HG03039 (cell line): Measurements from ENCODE around the gene PLEKHD1.

Source experiments
- ATAC-seq: cut with Tn5 transposase; IDR thresholded peaks from one replicate; pipeline ENCODE4 v1.9.1; 2021; ENCODE audit warnings: mild to moderate bottlenecking, moderate library complexity; ENCODE audit not compliant: unreplicated experiment

Gene PLEKHD1

GRCh38 chr14:69506241-69506595 is 21.7 kb downstream of the PLEKHD1 start:
- no peak for ATAC-seq

- no peak for ATAC-seq
These were observed 34.0 kb downstream of the PLEKHD1 start for GRCh38 chr14:69518289-69519101.

- ATAC-seq = no peak
These were observed 34.9 kb downstream of the PLEKHD1 start for GRCh38 chr14:69519204-69520100.

DNA sequence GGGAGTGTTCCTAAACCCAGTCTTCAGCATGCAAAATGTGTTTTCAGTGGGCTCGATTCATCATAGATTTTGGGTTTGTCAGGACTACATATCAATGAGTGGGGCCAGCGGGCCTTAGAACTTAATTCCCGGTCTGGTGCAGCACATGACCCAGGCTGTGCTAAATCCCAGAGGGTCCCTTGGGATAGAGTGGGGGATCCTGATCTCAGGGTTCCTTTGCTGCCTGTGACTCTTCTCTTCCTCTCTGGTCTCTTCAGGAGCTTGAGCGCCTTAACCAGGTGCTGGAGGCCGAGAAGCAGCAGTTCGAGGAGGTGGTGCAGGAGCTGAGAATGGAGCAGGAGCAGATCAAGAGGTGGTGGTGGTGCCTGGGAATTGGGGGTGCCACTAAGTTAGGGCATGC is 37.5 kb downstream of the PLEKHD1 start:
- no peak for ATAC-seq

- ATAC-seq = no peak
These were observed 41.4 kb downstream of the PLEKHD1 start for GRCh38 chr14:69525896-69526295.

GRCh38 chr14:69527635-69528034 is 43.1 kb downstream of the PLEKHD1 start:
- no peak for ATAC-seq

DNA sequence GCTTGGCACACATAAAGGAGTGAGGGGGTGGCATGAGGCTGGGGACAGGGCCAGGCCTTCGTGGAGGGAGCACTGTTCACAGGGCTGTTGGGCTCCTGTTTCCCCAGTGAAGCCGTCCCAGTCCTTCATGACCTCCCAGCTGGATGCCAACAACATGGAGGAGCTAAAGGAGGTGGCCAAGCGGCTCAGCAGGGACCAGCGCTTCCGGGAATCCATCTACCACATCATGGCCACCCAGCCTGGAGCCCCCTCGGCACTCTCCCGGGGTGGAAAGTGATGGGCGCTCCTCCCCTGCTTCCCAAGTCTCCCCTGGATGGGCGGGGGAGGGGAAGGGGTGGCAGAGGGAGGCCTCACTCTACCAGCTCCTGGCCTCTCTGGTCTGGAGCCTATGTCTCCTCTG is 43.6 kb downstream of the PLEKHD1 start:
- ATAC-seq = no peak

- no peak for ATAC-seq
These were observed 44.4 kb downstream of the PLEKHD1 start for GRCh38 chr14:69528930-69529329.

DNA sequence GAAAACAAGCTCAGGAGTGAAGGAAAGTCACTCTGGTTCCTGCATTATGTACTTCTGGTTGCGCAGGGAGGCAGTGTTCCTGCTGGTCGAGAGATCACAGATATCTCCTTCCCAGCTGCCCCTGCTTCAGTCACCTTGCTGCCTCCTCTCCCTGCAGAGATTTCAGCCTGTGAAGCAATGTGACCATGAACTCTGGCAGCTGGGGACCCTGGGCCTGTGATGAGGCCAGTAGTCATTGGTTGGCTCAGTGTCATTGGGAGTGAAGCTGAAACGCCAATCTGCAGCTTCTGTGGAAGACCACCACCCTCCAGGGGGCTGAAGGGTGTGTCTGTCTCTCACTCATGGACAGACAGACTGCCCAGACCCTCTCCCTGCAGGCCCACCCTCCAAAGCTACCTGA is 45.0 kb downstream of the PLEKHD1 start:
- no peak for ATAC-seq

DNA sequence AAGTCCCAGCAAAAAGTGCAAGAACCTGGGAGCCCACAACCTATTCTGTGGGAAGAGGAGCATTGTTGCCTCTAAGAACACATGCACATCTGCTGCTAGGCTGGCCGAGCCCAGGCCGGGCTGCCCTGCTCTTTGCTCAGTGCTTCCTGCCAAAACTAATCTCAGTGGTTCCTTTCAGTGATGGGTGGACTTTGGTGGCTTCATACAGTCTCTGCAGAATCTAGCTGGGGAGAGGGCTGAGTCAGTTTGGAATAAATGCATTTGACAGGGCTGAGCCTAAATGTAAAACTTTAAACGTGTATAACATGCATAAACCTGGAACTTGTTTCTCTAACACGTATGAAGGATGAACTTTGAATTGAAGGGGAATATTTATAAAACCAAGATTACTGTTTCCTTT is 45.6 kb downstream of the PLEKHD1 start:
- ATAC-seq = no peak

- no peak for ATAC-seq
These were observed 46.6 kb downstream of the PLEKHD1 start for GRCh38 chr14:69531135-69531534.

DNA sequence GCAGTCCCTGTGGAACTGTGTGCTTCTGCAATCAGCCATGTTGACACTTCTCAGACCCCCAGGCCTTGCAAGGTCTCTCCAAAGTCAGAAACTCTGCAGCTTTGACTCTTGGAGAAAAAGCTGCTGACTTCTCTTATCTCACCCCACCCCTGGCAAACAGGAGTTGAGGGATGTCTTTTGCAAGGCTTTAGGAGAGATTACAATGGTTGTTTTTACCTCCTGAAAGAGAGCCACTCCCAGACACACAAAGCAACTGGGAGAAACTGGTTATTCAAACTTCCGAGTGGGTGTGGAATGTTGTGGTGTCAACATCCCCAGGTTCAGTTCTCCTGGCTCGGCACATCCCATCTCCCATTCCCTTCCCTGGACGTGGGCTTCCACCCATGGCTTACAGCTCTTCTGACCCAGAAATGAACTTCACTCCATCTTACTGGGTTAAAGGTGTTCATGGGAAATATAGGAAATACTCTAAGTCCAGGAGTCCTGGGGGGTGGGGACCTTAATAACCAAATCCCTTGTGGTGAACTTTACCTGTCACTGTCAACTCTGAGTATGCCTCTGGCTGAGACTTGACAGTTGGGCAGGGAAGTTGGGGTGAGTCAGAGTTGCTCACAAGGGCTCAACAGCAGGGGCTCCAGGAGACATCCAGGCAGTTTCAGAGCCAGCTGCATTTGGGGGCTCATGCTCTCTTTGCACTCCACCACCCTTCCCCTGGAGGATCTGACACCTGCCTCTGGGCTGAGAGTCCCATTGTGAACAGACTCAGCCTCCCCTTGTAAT is 48.2 kb downstream of the PLEKHD1 start:
- ATAC-seq = no peak

- ATAC-seq = no peak
These were observed 50.8 kb downstream of the PLEKHD1 start for GRCh38 chr14:69535230-69535848.

DNA sequence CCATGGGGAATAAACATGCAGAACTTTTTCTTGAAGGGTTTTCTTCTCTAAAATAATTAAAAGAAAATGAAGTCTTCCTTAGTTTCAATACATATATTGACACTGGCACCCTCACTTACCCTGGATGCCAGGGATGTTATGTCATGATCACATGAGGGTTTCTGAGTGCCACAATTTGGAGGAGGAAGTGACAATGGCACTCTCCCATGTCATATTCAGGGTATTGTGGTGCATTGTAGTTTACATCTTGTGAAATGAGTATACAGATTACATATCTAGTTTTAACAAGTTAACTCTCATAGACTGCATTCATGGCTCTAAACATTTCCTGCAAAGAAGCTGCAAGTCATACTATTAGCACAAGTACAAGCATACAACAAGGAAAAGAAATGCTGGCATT is 52.4 kb downstream of the PLEKHD1 start:
- no peak for ATAC-seq

GRCh38 chr14:69537900-69538299 is 53.4 kb downstream of the PLEKHD1 start:
- no peak for ATAC-seq

DNA sequence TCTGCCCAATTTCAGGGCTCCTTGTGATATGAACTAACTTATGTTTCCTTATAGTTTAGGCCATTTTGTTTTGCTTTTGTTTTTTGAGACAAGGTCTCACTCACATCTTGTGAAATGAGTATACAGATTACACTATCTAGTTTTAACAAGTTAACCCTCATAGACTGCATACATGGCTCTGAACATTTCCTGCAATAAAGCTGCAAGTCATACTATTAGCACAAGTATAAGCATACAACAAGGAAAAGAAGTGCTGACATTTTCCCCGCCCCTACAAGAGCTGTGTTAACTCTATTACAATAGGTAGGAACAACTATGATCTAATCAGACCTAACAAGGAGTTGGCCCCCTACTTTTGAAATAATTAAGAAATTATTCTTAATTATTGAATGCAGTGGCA is 54.2 kb downstream of the PLEKHD1 start:
- ATAC-seq = no peak

- no peak for ATAC-seq
These were observed 55.3 kb downstream of the PLEKHD1 start for GRCh38 chr14:69539631-69540410.

GRCh38 chr14:69540654-69541335 is 56.3 kb downstream of the PLEKHD1 start:
- no peak for ATAC-seq

GRCh38 chr14:69542311-69542710 is 57.8 kb downstream of the PLEKHD1 start:
- ATAC-seq = no peak
